B cell (primary cell): ENCODE measurements around the gene ZBTB16. TPM values are rescaled to one million over a fixed set of nuclear protein-coding genes. Genes with fewer than 3 reads are reported as not detected.
A peak's percentile ranks its signal among the peaks of the same experiment; 100 is the strongest.

Source experiments
- ATAC-seq: fragments of 200-7000 bp; cut with Tn5 transposase; one replicate; pipeline ENCODE4 v1.10.0; 2021; ENCODE audit warnings: low read depth, mild to moderate bottlenecking, moderate number of reproducible peaks, moderate library complexity
- CTCF ChIA-PET: fragments of 350-600 bp; sonication (Branson Sonifier 250); formaldehyde crosslinking; loops from one replicate; lab custom pipeline; 2021; ENCODE audit warnings: antibody characterized with exemption, inconsistent platforms; lab: Charles Lee
- POLR2A ChIA-PET: fragments of 350-600 bp; sonication (Branson Sonifier 250); formaldehyde crosslinking; loops from one replicate; lab custom pipeline; 2021; ENCODE audit warnings: antibody characterized with exemption; lab: Charles Lee
- DNase-seq: peaks from one replicate; pipeline ENCODE4 v3.0.0; 2013
- H2AFZ ChIP-seq: 2 replicates; pipeline ENCODE4 v1.6.1; 2012; ENCODE audit warnings: mild to moderate bottlenecking, low read depth, low read length; ENCODE audit not compliant: insufficient read depth, poor library complexity, severe bottlenecking
- H3K27ac ChIP-seq, 2 donors: 1 replicate in 1 of 2; 2 replicates in 1 of 2; pipeline ENCODE4 v1.5.1; 2012 to 2013; ENCODE audit warnings: low read length in 2 of 2, mild to moderate bottlenecking in 2 of 2, moderate library complexity in 1 of 2
- H3K27me3 ChIP-seq, 4 experiments: fragments of 200-600 bp in 1 of 4; sonication (generic) in 1 of 4; replicated peaks in 1 of 4; 1 replicate in 2 of 4; 2 replicates in 2 of 4; pipeline versions ENCODE4 v1.6.1 to v1.7.0; 2013 to 2016; ENCODE audit warnings: low read length in 3 of 4, mild to moderate bottlenecking in 2 of 4, mixed read lengths in 1 of 4, moderate library complexity in 1 of 4; ENCODE audit not compliant: insufficient read depth in 4 of 4, control insufficient read depth in 3 of 4; ENCODE audit errors: control extremely low read depth in 1 of 4
- H3K36me3 ChIP-seq, 2 experiments: replicated peaks in 1 of 2; 1 replicate in 1 of 2; 2 replicates in 1 of 2; pipeline versions ENCODE4 v1.6.1 to v1.7.1; 2013; ENCODE audit warnings: low read length in 1 of 2; ENCODE audit not compliant: insufficient read depth in 2 of 2, control insufficient read depth in 1 of 2; ENCODE audit errors: control extremely low read depth in 1 of 2, extremely low read depth in 1 of 2
- H3K4me1 ChIP-seq, 2 donors: fragments of 200-600 bp in 1 of 2; sonication (generic) in 1 of 2; 1 replicate in 1 of 2; 2 replicates in 1 of 2; pipeline versions ENCODE4 v1.5.1 to v1.6.1; 2013 to 2017; ENCODE audit warnings: low read length in 2 of 2; ENCODE audit not compliant: control insufficient read depth in 2 of 2, insufficient read depth in 2 of 2
- H3K4me2 ChIP-seq: replicated peaks from 2 replicates; pipeline ENCODE3; 2012; ENCODE audit warnings: mild to moderate bottlenecking, low read depth, low read length; ENCODE audit not compliant: poor library complexity, severe bottlenecking
- H3K4me3 ChIP-seq, 5 experiments: fragments of 200-600 bp in 1 of 5; sonication (generic) in 1 of 5; 1 replicate in 3 of 5; 2 replicates in 2 of 5; pipeline versions ENCODE4 v1.5.1 to v1.7.0; 2011 to 2016; ENCODE audit warnings: low read length in 4 of 5, mild to moderate bottlenecking in 4 of 5, low read depth in 2 of 5, control low read depth in 1 of 5, moderate library complexity in 1 of 5; ENCODE audit not compliant: insufficient read depth in 1 of 5; ENCODE audit errors: control extremely low read depth in 1 of 5, extremely low read depth in 1 of 5
- H3K79me2 ChIP-seq: fragments of 200-600 bp; sonication (generic); one replicate; pipeline ENCODE4 v1.6.0; 2016; ENCODE audit warnings: low read length; ENCODE audit not compliant: control insufficient read depth, insufficient read depth
- H3K9ac ChIP-seq: fragments of 200-600 bp; sonication (generic); 2 replicates; pipeline ENCODE4 v1.6.1; 2017; ENCODE audit warnings: mild to moderate bottlenecking, low read length, moderate library complexity
- H3K9me3 ChIP-seq, 3 donors: one replicate each; pipeline versions ENCODE4 v1.6.1 to v1.7.1; 2013; ENCODE audit warnings: low read length in 2 of 3; ENCODE audit not compliant: control insufficient read depth in 2 of 3, insufficient read depth in 1 of 3; ENCODE audit errors: control extremely low read depth in 1 of 3
- H4K20me1 ChIP-seq: 2 replicates; pipeline ENCODE4 v1.6.0; 2012; ENCODE audit warnings: mild to moderate bottlenecking, low read length; ENCODE audit not compliant: insufficient read depth, control insufficient read depth, poor library complexity, severe bottlenecking
- H3K27ac Mint-ChIP-seq: one replicate; pipeline ENCODE4 v1.8.0; 2021; ENCODE audit warnings: mixed read lengths
- H3K27me3 Mint-ChIP-seq: one replicate; pipeline ENCODE4 v1.8.0; 2021; ENCODE audit warnings: mixed read lengths
- H3K4me1 Mint-ChIP-seq: one replicate; pipeline ENCODE4 v1.8.0; 2021; ENCODE audit warnings: mixed read lengths
- H3K4me3 Mint-ChIP-seq: one replicate; pipeline ENCODE4 v1.8.0; 2021; ENCODE audit warnings: mixed read lengths
- H3K9me3 Mint-ChIP-seq: one replicate; pipeline ENCODE4 v1.8.0; 2022; ENCODE audit warnings: mixed read lengths; ENCODE audit not compliant: insufficient read depth
- EZH2 ChIP-seq: IDR thresholded peaks from 2 replicates; pipeline ENCODE4 v1.6.1; 2012; ENCODE audit warnings: borderline replicate concordance, low read depth, mild to moderate bottlenecking, moderate library complexity, low read length; ENCODE audit not compliant: insufficient read depth, poor library complexity, severe bottlenecking
- WGBS: methylation state at CpG from one replicate; pipeline ENCODE4 v1.1.5; 2013; ENCODE audit warnings: missing lambda C conversion rate; ENCODE audit not compliant: insufficient coverage; 5-methylcytosine and 5-hydroxymethylcytosine counted together
- intact Hi-C: fragments of 100-400 bp; cut with micrococcal nuclease; formaldehyde crosslinking; loops from one replicate; pipeline ENCODE4 v1.10.0; 2022
- polyA plus RNA-seq: library from polyadenylated mRNA; depleted of rRNA; stranded (reverse); fragments of >200 nt; gene quantifications from 2 replicates; pipeline ENCODE4 v1.2.3, GENCODE V29; 2012
- total RNA-seq, 2 donors: library from RNA; stranded (reverse); fragments of 120-200 nt in 1 of 2; gene quantifications; 1 replicate in 1 of 2; 2 replicates in 1 of 2; pipeline versions ENCODE4 v1.2.3 to v1.2.4, GENCODE V29; 2013 to 2022
- TF ChIP-seq, protein P1 (sequence below): fragments of 200-600 bp; IDR thresholded peaks from one replicate; pipeline ENCODE4 v1.8.0; 2022; ENCODE audit warnings: antibody characterized with exemption, mild to moderate bottlenecking

ZBTB16 gene
- total and polyA plus RNA-seq, 2 donors (not counting 1 experiment from before 2014, with no cell fraction given) = 16.0 to 20.6 TPM

GRCh38 chr11:114026355-114026754 is 33.2 kb upstream of the ZBTB16 start:
- intact Hi-C loops = no loop called here
- ATAC-seq (peak; percentile 70), DNase-seq (peak; percentile 42)
- TF ChIP-seq, protein P1, sequence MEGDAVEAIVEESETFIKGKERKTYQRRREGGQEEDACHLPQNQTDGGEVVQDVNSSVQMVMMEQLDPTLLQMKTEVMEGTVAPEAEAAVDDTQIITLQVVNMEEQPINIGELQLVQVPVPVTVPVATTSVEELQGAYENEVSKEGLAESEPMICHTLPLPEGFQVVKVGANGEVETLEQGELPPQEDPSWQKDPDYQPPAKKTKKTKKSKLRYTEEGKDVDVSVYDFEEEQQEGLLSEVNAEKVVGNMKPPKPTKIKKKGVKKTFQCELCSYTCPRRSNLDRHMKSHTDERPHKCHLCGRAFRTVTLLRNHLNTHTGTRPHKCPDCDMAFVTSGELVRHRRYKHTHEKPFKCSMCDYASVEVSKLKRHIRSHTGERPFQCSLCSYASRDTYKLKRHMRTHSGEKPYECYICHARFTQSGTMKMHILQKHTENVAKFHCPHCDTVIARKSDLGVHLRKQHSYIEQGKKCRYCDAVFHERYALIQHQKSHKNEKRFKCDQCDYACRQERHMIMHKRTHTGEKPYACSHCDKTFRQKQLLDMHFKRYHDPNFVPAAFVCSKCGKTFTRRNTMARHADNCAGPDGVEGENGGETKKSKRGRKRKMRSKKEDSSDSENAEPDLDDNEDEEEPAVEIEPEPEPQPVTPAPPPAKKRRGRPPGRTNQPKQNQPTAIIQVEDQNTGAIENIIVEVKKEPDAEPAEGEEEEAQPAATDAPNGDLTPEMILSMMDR = no peak
- TF ChIP-seq EZH2 = no peak
- peaks cover 0 to 9% (median 4%) of the 10 kb centered on the region in 4 experiments for H3K27me3 ChIP-seq
- H4K20me1 ChIP-seq = no peaks in the 10 kb centered on the region
- Mint-ChIP-seq H3K27me3 (peaks cover 26% of the 10 kb centered on the region), H3K4me1 (peaks cover 3% of the 10 kb centered on the region), H3K9me3 (no peaks in the 10 kb centered on the region), H3K27ac (no peak overlapping the region), H3K4me3 (no peak overlapping the region)
- H3K9ac ChIP-seq = no peak overlapping the region
- ChIA-PET CTCF (interaction anchor here (1.1 to 15.6 kb wide), 5 partner anchors 8 to 235 kb away, joined by 3 to 391 read pairs (median 7); no protein-coding TSS in a partner anchor), POLR2A (no interaction called here)
- H3K27ac ChIP-seq = no peak overlapping the region
- 11% methylated on average over 1 of the region's 1 CpG for WGBS
- H3K9me3 ChIP-seq = no peaks in the 10 kb centered on the region
- H2AFZ ChIP-seq = no peak overlapping the region
- H3K4me1 ChIP-seq = no peaks in the 10 kb centered on the region
- H3K4me2 ChIP-seq = no peak overlapping the region
- H3K36me3 ChIP-seq = no peaks in the 10 kb centered on the region
- H3K79me2 ChIP-seq = no peaks in the 10 kb centered on the region
- H3K4me3 ChIP-seq = no peak overlapping the region

- Histone ChIP-seq H3K4me3 (no peak overlapping the region), H2AFZ (no peak overlapping the region), H3K4me2 (no peak overlapping the region), H3K27me3 (peaks cover 0 to 9% (median 4%) of the 10 kb centered on the region in 4 experiments), H3K36me3 (no peaks in the 10 kb centered on the region), H3K79me2 (no peaks in the 10 kb centered on the region), H4K20me1 (no peaks in the 10 kb centered on the region), H3K4me1 (no peaks in the 10 kb centered on the region), H3K9me3 (no peaks in the 10 kb centered on the region), H3K9ac (no peak overlapping the region), H3K27ac (no peak overlapping the region)
- H3K4me1 Mint-ChIP-seq = peaks cover 3% of the 10 kb centered on the region
- H3K4me3 Mint-ChIP-seq = no peak overlapping the region
- ChIA-PET CTCF (interaction anchor here (1.1 to 15.6 kb wide), 4 partner anchors 131 to 234 kb away, joined by 3 to 391 read pairs (median 7); no protein-coding TSS in a partner anchor), POLR2A (no interaction called here)
- DNase-seq (no peak), ATAC-seq (no peak)
- 92% methylated on average over 9 of the region's 11 CpGs for WGBS
- H3K27me3 Mint-ChIP-seq = peaks cover 26% of the 10 kb centered on the region
- intact Hi-C loops = no loop called here
- H3K27ac Mint-ChIP-seq = no peak overlapping the region
- H3K9me3 Mint-ChIP-seq = no peaks in the 10 kb centered on the region
- TF ChIP-seq, protein P1 = no peak
- TF ChIP-seq EZH2 = no peak
Measured at GRCh38 chr11:114027391-114027790, 32.1 kb upstream of the ZBTB16 start.
